Activated gamma-delta T cell treated with anti-CD3 and anti-CD28 coated beads, Interleukin-2, amount 50 U/mL, for 16 hours (primary cell): ENCODE data around the gene NUP62CL.
"Not testable (repeated sequence)": the region's sequence is repeated elsewhere in the genome, so short reads cannot be mapped to it uniquely, and the experiment has no call there.

Experiments
- DNase-seq: peaks from one replicate; pipeline ENCODE4 v3.0.0-alpha.2; 2020; ENCODE audit warnings: low read depth

The NUP62CL gene

GRCh38 chrX:107205770-107206696 lies at the start of gene NUP62CL, which contains the start of gene DNAAF6:
Gene NUP62CL, minus strand, starts transcription at chrX:107206433. Its CDS starts 31,287 bp downstream, at chrX:107175146.
Gene DNAAF6, plus strand, starts transcription at chrX:107206611. Its CDS starts 6,265 bp downstream, at chrX:107212876.
- peak; percentile 38 for DNase-seq

DNA sequence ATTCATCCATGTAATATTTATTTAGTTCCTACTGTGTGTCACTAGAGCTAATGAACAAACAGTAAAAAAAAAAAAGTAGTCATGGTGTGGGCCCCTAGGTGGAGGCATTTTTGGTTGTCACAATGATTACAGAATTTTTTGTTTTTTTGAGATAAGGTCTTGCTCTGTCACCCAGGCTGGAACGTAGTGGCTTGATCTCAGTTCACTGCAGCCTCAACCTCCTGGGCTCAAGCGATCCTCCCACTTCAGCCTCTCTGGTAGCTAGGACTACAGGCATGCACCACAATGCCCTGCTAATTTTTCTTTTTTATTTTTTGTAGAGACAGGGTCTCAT lies 22.2 kb upstream of the NUP62CL start:
- DNase-seq = no peak

- DNase-seq = no peak
These were observed 21.7 kb upstream of the NUP62CL start for GRCh38 chrX:107227780-107228485.

GRCh38 chrX:107226757-107227156 lies 20.5 kb upstream of the NUP62CL start:
- no peak for DNase-seq

- DNase-seq = no peak
These were observed 7.2 kb upstream of the NUP62CL start for GRCh38 chrX:107213477-107213876.

- DNase-seq = no peak
These were observed 1.7 kb upstream of the NUP62CL start for GRCh38 chrX:107207943-107208342.

GRCh38 chrX:107207089-107207488 lies 856 bp upstream of the NUP62CL start:
- DNase-seq = no peak

- DNase-seq = no peak
These were observed 448 bp upstream of the NUP62CL start for GRCh38 chrX:107206697-107207065.

DNA sequence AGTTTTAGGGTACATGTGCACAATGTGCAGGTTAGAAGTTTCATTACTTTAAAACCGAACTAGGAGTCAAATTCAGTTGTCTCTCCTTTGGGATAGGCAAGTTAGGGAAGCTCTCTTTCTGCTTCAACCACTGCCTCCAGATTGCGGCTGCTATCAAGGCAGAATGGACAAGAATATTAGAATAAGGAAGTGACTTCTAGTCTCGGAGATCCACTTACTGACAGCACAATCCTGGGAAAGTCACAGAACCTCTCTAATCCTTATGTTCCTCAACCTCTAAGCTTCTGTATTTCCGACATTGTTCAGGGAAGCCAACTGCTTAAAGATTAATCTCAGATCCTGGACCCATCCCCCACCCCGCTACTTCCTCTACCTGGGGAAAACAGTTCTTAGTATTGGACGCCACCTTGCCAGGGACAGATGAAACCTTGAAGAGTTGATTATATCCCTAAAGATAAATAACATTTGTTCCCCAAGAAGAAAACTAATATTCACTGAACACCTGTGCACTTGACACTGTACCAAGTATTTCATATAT lies 2.1 kb downstream of the NUP62CL start:
- no peak for DNase-seq

DNA sequence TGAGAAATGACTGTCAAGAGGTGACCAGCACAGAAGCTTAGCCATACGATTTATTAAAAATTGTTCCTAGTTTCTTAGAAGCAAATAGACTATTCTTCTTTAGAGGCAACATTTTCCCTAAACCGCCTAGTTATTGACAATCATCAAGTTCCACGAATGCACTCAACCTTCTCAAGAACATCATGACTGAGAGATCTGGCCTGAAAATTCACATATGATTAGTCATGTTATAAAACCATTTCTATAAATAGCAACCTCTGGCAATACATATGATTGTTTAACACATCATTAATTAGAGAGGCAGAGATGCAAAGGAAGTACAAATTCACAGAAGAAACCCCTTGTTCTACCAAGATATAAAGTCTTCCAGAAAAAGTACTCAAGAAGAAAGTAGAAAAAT lies 6.7 kb downstream of the NUP62CL start:
- no peak for DNase-seq

DNA sequence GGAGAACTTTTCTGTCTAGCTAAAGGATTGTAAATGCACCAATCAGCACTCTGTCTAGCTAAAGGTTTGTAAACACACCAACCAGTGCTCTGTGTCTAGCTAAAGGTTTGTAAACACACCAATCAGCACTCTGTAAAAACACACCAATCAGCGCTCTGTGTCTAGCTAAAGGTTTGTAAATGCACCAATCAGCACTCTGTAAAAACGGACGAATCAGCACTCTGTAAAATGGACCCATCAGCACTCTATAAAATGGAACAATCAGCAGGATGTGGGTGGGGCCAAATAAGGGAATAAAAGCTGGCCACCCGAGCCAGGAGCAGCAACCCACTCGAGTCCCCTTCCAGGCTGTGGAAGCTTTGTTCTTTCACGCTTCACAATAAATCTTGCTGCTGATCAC lies 8.2 kb downstream of the NUP62CL start:
- DNase-seq = not testable (repeated sequence)

- no peak for DNase-seq
These were observed 8.9 kb downstream of the NUP62CL start for GRCh38 chrX:107197319-107197718.

DNA sequence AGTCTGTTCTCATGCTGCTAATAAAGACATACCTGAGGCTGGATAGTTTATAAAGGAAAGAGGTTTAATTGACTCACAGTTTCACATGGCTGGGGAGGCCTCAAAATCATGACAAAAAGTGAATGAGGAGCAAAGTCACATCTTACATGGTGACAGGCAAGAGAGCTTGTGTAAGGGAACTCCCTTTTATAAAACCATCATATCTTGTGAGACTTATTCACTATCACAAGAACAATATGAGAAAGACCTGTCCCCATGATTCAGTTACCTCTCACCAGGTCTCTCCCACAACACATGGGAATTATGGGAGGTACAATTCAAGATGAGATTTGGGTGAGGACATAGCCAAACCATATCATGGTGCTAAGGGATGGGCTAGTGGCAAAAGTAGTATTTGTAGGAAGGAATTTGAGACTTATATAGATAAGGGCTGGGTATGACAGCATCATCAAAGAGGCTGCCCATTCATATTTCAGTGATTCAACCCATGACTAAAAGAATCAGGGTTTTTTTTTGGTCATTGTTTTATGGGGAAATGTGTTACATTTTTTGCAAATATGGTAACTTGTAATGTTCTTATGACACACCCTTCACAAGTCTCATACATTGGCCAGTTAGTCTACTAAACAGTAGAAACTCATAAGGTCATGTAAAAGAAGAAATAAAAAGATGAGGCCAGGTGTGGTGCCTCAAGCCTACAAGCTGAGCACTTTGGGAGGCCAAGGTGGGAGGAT lies 34.7 kb downstream of the NUP62CL start:
- DNase-seq = no peak

GRCh38 chrX:107168712-107169111 lies 37.5 kb downstream of the NUP62CL start:
- DNase-seq = no peak

DNA sequence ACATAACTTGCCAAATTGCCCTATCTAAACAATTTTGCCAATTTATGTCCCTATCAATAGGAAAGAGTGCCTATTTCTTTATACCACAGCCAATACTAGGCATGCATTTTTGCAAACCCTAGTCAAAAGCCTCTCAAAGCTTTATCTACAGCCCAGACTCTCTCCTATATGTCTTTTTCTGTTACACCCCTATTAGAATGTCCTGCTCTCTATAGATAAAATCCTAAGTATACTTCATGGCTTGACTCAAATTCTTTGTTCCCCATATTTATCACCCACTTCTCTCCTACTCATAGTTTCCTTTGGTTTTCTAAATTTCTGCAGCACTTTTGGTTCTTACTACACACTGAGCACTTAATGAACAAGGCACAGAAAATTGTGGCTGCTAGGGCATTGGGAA lies 38.0 kb downstream of the NUP62CL start:
- no peak for DNase-seq

DNA sequence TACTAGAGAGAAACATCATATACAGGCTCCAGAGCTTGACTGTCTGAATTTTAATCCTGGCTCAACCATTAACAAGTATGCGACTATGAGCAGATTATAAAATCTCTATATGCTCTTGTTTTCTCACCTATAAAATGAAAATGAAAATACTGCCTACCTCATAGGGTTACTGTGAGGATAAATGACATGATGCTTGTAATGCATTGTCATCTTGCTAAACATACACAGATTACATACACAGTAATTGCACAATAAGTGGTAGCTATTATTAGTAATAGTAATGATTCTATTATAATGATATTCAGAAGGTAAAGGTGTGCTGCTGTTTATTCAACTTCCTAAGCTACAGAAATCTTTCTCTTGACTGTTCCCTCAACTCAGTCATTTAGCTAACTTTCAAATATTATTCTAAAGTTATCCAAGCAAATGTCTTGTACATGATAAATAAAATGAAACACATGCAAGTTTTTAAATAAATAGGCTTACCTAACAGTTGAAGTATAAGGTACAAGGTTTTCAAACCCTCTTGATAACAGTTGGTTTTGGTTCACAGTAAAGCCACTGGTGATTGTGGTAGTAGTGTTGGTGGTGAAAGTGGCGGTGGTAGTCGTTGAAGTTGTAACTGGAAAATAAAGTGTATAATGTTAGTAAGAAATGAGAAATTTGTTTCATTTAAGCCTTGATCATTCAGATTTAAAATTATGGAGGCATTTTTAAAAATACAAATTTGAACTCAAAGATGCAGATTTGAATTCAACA lies 38.9 kb downstream of the NUP62CL start:
- no peak for DNase-seq

DNA sequence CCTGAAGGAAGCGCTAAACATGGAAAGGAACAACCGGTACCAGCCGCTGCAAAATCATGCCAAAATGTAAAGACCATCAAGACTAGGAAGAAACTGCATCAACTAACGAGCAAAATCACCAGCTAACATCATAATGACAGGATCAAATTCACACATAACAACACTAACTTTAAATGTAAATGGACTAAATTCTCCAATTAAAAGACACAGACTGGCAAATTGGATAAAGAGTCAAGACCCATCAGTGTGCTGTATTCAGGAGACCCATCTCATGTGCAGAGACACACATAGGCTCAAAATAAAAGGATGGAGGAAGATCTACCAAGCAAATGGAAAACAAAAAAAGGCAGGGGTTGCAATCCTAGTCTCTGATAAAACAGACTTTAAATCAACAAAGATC lies 48.6 kb downstream of the NUP62CL start:
- not testable (repeated sequence) for DNase-seq

DNA sequence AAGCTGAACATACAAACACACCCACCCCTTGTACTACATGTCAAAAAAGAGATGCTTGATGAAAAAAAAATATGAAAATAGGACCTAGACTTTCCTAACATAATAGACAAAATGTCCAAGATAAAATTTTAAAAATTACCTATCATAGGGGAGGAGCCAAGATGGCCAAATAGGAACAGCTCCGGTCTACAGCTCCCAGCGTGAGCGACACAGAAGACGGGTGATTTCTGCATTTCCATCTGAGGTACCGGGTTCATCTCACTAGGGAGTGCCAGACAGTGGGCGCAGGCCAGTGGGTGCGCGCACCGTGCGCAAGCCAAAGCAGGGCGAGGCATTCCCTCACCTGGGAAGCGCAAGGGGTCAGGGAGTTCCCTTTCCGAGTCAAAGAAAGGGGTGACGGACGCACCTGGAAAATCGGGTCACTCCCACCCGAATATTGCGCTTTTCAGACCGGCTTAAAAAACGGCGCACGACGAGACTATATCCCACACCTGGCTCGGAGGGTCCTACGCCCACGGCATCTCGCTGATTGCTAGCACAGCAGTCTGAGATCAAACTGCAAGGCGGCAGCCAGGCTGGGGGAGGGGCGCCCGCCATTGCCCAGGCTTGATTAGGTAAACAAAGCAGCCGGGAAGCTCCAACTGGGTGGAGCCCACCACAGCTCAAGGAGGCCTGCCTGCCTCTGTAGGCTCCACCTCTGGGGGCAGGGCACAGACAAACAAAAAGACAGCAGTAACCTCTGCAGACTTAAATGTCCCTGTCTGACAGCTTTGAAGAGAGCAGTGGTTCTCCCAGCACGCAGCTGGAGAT lies 50.4 kb downstream of the NUP62CL start:
- not testable (repeated sequence) for DNase-seq

GRCh38 chrX:107154787-107155620 lies 51.2 kb downstream of the NUP62CL start:
- no peak for DNase-seq

DNA sequence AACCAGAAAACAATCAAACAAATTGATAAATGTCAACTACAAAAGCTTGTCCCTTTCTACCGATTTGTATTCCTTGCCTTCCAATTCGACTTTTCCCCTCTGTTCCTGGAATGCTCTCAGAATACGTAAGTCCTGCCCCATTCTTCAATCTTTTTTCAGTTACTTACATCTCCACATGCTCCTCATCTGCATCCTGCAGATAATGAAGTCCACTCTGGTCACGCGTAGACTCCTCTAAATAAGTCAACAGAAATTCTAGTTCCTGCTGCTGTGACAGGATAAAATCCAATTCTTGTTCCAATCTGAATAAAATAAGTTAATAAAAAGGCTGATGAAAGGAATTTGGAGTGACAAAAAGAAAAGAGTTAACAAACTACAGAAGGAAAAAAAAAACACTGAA lies 53.2 kb downstream of the NUP62CL start:
- DNase-seq = no peak
